ENCODE measurements around the gene HOXA9. TPM values are rescaled to one million over a fixed set of nuclear protein-coding genes. Genes with fewer than 3 reads are reported as not detected.

Gene HOXA9
- total and polyA plus RNA-seq, 2 of the 8 experiments (the other 6 are each of a cell fraction or from before 2014, with no cell fraction given): not detected

DNA sequence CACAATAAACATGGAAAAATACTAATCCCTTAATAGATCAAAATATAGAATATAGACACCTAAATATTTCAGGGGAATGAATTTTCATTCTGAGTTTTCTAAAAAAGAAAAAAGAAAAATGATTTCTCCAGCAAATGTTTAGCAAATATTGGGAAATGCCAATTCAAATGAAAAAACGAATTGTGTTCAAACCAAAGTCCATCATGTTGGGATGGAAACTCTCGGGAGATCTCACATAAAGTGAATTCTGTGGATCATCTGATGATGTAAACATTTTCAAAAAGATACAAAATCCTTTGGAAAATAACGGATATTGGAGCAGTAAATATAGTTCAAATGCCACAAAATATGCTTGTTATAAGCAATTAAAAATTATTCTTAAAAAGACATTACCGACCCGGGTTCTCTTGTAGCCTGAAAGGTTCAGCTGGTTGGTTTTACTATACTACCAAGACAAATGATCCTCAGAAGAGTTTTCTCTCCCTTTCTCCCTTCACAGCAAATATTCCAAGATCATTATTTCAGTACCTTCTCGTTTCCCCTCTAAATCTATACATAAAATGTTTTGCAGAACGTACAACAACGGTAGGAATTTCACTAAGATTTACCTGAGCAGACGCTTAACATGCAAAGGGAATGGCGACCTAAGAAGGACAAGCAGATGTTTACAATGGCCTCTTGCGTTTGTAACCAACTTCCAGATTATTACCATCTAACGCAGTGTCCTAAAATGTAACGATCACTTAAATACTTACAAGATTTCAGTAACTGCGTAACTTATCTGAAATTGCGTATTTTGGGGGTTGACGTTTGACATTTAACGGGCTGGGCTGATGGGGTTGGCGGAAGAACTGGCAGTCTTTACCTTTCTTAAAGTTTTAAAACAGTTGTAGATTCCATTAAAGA, 32.1 kb upstream of the HOXA9 start:
- TF ChIP-seq BACH1 (IDR thresholded peaks at IDR 0.05; ENCODE audit: low read length): no peak
- TF ChIP-seq CBX8 (IDR thresholded peaks at IDR 0.05; ENCODE audit: borderline replicate concordance, low read depth, low read length): peak; percentile 79; the same call in 1 of the 2 replicates
- peak; percentile 6; the same call in 1 of the 2 replicates for TF ChIP-seq SP1 (IDR thresholded peaks at IDR 0.05; ENCODE audit: low read depth, low read length)
- no peak for TF ChIP-seq TBP (IDR thresholded peaks at IDR 0.05; ENCODE audit: low read depth, low read length)
- TF ChIP-seq CBX5 (IDR thresholded peaks at IDR 0.05; ENCODE audit: low read depth, low read length): no peak
- Histone ChIP-seq H2BK20ac (ENCODE audit: low read length) (no peak overlapping the region), H3K4me2 (ENCODE audit: insufficient read depth in 1 of 2, low read depth in 2 of 2, low read length in 2 of 2) (no peak overlapping the region), H3K4me1 (replicated peaks in 1 of 4; ENCODE audit: control insufficient read depth in 3 of 4, insufficient read depth in 4 of 4, low read length in 3 of 4) (peaks cover 0 to 7% (median 3%) of the 10 kb centered on the region in 4 experiments; a peak in 5 of 7 replicates), H4K20me1 (replicated peaks in 1 of 2; ENCODE audit: control insufficient read depth in 1 of 2, insufficient read depth in 2 of 2, low read length in 2 of 2) (peaks cover 30 to 38% of the 10 kb centered on the region in 2 experiments), H3K23me2 (ENCODE audit: low read depth, low read length) (no peaks in the 10 kb centered on the region; the same call in 1 of the 2 replicates), H3K9ac (replicated peaks in 1 of 4; ENCODE audit: extremely low read depth in 1 of 4, low read depth in 3 of 4, low read length in 3 of 4) (no peak overlapping the region), H3K18ac (ENCODE audit: extremely low read depth, low read length) (no peak overlapping the region), H3K9me3 (ENCODE audit: insufficient read depth in 2 of 2, low read depth in 1 of 2, low read length in 1 of 2) (peaks cover 0 to 3% of the 10 kb centered on the region in 2 experiments; a peak in 1 of 4 replicates), H4K91ac (replicated peaks; ENCODE audit: insufficient read length, low read length) (no peak overlapping the region), H3K4ac (replicated peaks; ENCODE audit: insufficient read length, low read depth, low read length) (no peak overlapping the region), H3K79me2 (ENCODE audit: control insufficient read depth in 1 of 2, insufficient read depth in 2 of 2, low read length in 2 of 2) (no peaks in the 10 kb centered on the region), H4K8ac (ENCODE audit: extremely low read depth, insufficient read depth, low read length) (no peak overlapping the region), H2BK15ac (ENCODE audit: low read length) (no peak overlapping the region), H3K4me3 (ENCODE audit: extremely low read depth in 1 of 4, insufficient read depth in 2 of 4, low read depth in 3 of 4, low read length in 4 of 4) (no peak overlapping the region), H3K27ac (ENCODE audit: low read depth, low read length) (no peak overlapping the region), H3K27me3 (replicated peaks in 1 of 4; ENCODE audit: control insufficient read depth in 3 of 4, extremely low read depth in 1 of 4, insufficient read depth in 3 of 4, low read length in 3 of 4) (peaks cover 83 to 100% (median 95%) of the 10 kb centered on the region in 4 experiments), H4K5ac (ENCODE audit: insufficient read length, low read depth, low read length) (no peak overlapping the region), H2BK12ac (ENCODE audit: low read depth, low read length) (no peak overlapping the region), H2AK5ac (ENCODE audit: low read depth, low read length) (no peak overlapping the region), H2BK120ac (replicated peaks; ENCODE audit: low read depth, low read length) (no peak overlapping the region), H3K14ac (ENCODE audit: insufficient read length) (no peak overlapping the region), H3K23ac (ENCODE audit: insufficient read length) (no peak overlapping the region), H3K36me3 (ENCODE audit: control insufficient read depth in 2 of 4, insufficient read depth in 4 of 4, low read length in 3 of 4) (peaks cover 0 to 14% (median 0%) of the 10 kb centered on the region in 4 experiments; a peak in 1 of 8 replicates), H2AFZ (ENCODE audit: low read length) (no peak overlapping the region), H3K79me1 (ENCODE audit: low read depth, low read length) (no peaks in the 10 kb centered on the region; the same call in 1 of the 2 replicates), H2BK5ac (ENCODE audit: low read depth, low read length) (no peak overlapping the region), H3K56ac (replicated peaks; ENCODE audit: insufficient read length, low read depth, low read length) (no peak overlapping the region)
- DNase-seq (ENCODE audit: low read depth in 1 of 2, low spot score in 2 of 2) (no peak), FAIRE-seq (no peak)
- ChIA-PET POLR2A (ENCODE audit: partially characterized antibody) (no interaction called here), CTCF (ENCODE audit: partially characterized antibody) (interaction anchor here (1.3 to 3.9 kb wide), 2 partner anchors 11 to 883 kb away, joined by 5 to 23 read pairs; no protein-coding TSS in a partner anchor)
- WGBS, 2 experiments (ENCODE audit: extremely low coverage in 1 of 2, insufficient coverage in 1 of 2, insufficient read length in 1 of 2, insufficient replicate concordance in 2 of 2, low coverage in 1 of 2, low lambda C conversion rate in 2 of 2, missing lambda C conversion rate in 1 of 2): 40% methylated on average over 18 of the region's 18 CpGs; no CpG with 5 or more reads in 1 of the 2 experiments

Measured in H1 (cell line).